ENCODE results near the gene RNF7.
"Not testable (repeated sequence)": the region's sequence is repeated elsewhere in the genome, so short reads cannot be mapped to it uniquely, and the experiment has no call there.

DNA sequence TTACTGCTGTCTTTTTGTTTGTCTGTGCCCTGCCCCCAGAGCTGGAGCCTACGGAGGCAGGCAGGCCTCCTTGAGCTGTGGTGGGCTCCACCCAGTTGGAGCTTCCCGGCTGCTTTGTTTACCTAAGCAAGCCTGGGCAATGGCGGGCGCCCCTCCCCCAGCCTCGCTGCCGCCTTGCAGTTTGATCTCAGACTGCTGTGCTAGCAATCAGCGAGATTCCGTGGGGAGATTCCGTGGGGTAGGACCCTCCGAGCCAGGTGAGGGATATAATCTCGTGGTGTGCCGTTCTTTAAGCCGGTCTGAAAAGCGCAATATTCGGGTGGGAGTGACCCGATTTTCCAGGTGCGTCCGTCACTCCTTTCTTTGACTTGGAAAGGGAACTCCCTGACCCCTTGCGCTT, 24.5 kb downstream of the RNF7 start:
- TF ChIP-seq, protein P1, sequence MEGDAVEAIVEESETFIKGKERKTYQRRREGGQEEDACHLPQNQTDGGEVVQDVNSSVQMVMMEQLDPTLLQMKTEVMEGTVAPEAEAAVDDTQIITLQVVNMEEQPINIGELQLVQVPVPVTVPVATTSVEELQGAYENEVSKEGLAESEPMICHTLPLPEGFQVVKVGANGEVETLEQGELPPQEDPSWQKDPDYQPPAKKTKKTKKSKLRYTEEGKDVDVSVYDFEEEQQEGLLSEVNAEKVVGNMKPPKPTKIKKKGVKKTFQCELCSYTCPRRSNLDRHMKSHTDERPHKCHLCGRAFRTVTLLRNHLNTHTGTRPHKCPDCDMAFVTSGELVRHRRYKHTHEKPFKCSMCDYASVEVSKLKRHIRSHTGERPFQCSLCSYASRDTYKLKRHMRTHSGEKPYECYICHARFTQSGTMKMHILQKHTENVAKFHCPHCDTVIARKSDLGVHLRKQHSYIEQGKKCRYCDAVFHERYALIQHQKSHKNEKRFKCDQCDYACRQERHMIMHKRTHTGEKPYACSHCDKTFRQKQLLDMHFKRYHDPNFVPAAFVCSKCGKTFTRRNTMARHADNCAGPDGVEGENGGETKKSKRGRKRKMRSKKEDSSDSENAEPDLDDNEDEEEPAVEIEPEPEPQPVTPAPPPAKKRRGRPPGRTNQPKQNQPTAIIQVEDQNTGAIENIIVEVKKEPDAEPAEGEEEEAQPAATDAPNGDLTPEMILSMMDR (IDR thresholded peaks at IDR 0.05), result not testable (repeated sequence)
- TF ChIP-seq POLR2A (IDR thresholded peaks at IDR 0.05), result not testable (repeated sequence)
